Panc1 (cell line): ENCODE measurements around the gene LAMA1. TPM values are rescaled to one million over a fixed set of nuclear protein-coding genes. Genes with fewer than 3 reads are reported as not detected.

Experiments used
- ATAC-seq: fragments of 200-7000 bp; cut with Tn5 transposase; 2 replicates; pipeline ENCODE4 v1.9.1; 2020; ENCODE audit warnings: mild to moderate bottlenecking, moderate library complexity
- BruUV-seq: library from RNA; stranded (reverse); fragments of 400-500 nt; replicated peaks from 2 replicates; lab custom pipeline; 2021; lab: Mats Ljungman, UMichigan
- CTCF ChIA-PET: fragments of 300-600 bp; sonication (Branson Sonifier 250); formaldehyde crosslinking; loops from one replicate; lab custom pipeline; 2022; ENCODE audit warnings: antibody characterized with exemption; lab: Charles Lee
- POLR2A ChIA-PET: fragments of 300-600 bp; sonication (Branson Sonifier 250); formaldehyde crosslinking; loops from one replicate; lab custom pipeline; 2022; ENCODE audit warnings: antibody characterized with exemption; lab: Charles Lee
- DNase-seq: peaks from one replicate; pipeline ENCODE4 v3.0.0-alpha.2; 2010; ENCODE audit warnings: low read depth, low spot score
- H3K27ac ChIP-seq: 2 replicates; pipeline ENCODE4 v1.5.1; 2011; ENCODE audit warnings: mild to moderate bottlenecking, low read length, inconsistent platforms
- H3K27me3 ChIP-seq: fragments of 200-500 bp; sonication (Bioruptor generic); 2 replicates; pipeline ENCODE4 v1.6.0; 2014; ENCODE audit warnings: low read length, inconsistent platforms; ENCODE audit not compliant: control insufficient read depth, insufficient read depth
- H3K36me3 ChIP-seq: fragments of 200-500 bp; sonication (Bioruptor generic); 2 replicates; pipeline ENCODE4 v1.5.1; 2014; ENCODE audit warnings: inconsistent platforms, mild to moderate bottlenecking, low read length, moderate library complexity; ENCODE audit not compliant: control insufficient read depth, insufficient read depth
- H3K4me1 ChIP-seq: 2 replicates; pipeline ENCODE4 v1.5.1; 2011; ENCODE audit warnings: inconsistent platforms, mild to moderate bottlenecking, low read length, moderate library complexity; ENCODE audit not compliant: control insufficient read depth, insufficient read depth
- H3K4me3 ChIP-seq, 2 experiments: 2 replicates each; pipeline ENCODE4 v1.5.1; 2011 to 2012; ENCODE audit warnings: low read depth in 2 of 2, low read length in 2 of 2, mild to moderate bottlenecking in 2 of 2, inconsistent platforms in 1 of 2, moderate library complexity in 1 of 2
- H3K9me3 ChIP-seq: fragments of 200-500 bp; sonication (Bioruptor generic); 2 replicates; pipeline ENCODE4 v1.5.1; 2014; ENCODE audit warnings: low read depth, mild to moderate bottlenecking, inconsistent platforms, low read length, moderate library complexity; ENCODE audit not compliant: control insufficient read depth, insufficient read depth
- POLR2AphosphoS5 ChIP-seq: IDR thresholded peaks from 2 replicates; pipeline ENCODE4 v1.6.1; 2012; ENCODE audit warnings: mild to moderate bottlenecking, low read depth, low read length, moderate library complexity
- SIN3A ChIP-seq: IDR thresholded peaks from 2 replicates; pipeline ENCODE4 v1.6.1; 2012; ENCODE audit warnings: low read depth, mild to moderate bottlenecking, low read length, moderate library complexity, borderline replicate concordance; ENCODE audit not compliant: insufficient read depth
- TCF7L2 ChIP-seq: IDR thresholded peaks from 2 replicates; pipeline ENCODE4 v1.6.1; 2011; ENCODE audit warnings: mild to moderate bottlenecking, low read depth, low read length, inconsistent platforms
- in situ Hi-C: cut with HindIII; loops from 2 replicates; pipeline ENCODE4 v1.10.0; 2016; ENCODE audit warnings: low sequenced_read_pairs, low pct_unique_long_range_greater_than_20kb
- intact Hi-C: fragments of 100-400 bp; cut with micrococcal nuclease; formaldehyde crosslinking; loops from one replicate; pipeline ENCODE4 v1.10.0; 2022; ENCODE audit not compliant: unreplicated experiment
- total RNA-seq: library from RNA; stranded (reverse); gene quantifications from one replicate; pipeline ENCODE4 v1.2.1, GENCODE V29; 2021; ENCODE audit not compliant: unreplicated experiment
- TF ChIP-seq, protein P1 (sequence below), 2 experiments: IDR thresholded peaks; 2 replicates each; pipeline ENCODE4 v1.6.1; 2011 to 2012; ENCODE audit warnings: low read depth in 2 of 2, control low read depth in 1 of 2, low read length in 1 of 2, mild to moderate bottlenecking in 1 of 2, moderate library complexity in 1 of 2; ENCODE audit not compliant: insufficient read depth in 1 of 2
- TF ChIP-seq, protein P2 (sequence below): fragments of 450-650 bp; IDR thresholded peaks from 2 replicates; pipeline ENCODE4 v1.5.1; 2017; ENCODE audit warnings: mild to moderate bottlenecking

Gene LAMA1
- total RNA-seq, 1 experiment from 2014 or later: 0.03 TPM

DNA sequence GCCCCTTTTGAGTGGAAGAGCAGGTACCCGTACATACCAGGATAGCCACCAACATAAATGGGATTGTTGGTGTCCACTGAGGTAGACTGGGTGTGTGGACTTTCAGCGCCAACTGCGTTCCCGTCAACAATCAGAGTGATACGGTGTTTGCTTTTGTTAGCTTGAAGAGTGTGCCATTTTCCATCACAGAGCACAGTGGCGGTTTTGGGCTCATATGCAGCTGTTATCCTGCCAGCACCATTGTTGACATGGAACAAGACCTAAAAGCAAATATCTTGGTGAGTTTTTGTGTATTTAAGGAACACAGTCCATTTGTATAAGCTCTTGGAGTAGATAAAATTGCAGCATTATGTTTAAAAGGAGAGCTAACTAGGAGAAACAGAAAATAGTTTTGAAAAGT lies 174.5 kb downstream of the LAMA1 start:
- ATAC-seq (no peak), DNase-seq (no peak)
- ChIA-PET POLR2A (no interaction called here), CTCF (no interaction called here)
- Histone ChIP-seq H3K4me1 (no peaks in the 10 kb centered on the region), H3K27me3 (no peaks in the 10 kb centered on the region), H3K4me3 (no peak overlapping the region), H3K27ac (no peak overlapping the region), H3K9me3 (no peaks in the 10 kb centered on the region), H3K36me3 (no peaks in the 10 kb centered on the region)
- BruUV-seq: no TSS peak
- TF ChIP-seq, protein P1, sequence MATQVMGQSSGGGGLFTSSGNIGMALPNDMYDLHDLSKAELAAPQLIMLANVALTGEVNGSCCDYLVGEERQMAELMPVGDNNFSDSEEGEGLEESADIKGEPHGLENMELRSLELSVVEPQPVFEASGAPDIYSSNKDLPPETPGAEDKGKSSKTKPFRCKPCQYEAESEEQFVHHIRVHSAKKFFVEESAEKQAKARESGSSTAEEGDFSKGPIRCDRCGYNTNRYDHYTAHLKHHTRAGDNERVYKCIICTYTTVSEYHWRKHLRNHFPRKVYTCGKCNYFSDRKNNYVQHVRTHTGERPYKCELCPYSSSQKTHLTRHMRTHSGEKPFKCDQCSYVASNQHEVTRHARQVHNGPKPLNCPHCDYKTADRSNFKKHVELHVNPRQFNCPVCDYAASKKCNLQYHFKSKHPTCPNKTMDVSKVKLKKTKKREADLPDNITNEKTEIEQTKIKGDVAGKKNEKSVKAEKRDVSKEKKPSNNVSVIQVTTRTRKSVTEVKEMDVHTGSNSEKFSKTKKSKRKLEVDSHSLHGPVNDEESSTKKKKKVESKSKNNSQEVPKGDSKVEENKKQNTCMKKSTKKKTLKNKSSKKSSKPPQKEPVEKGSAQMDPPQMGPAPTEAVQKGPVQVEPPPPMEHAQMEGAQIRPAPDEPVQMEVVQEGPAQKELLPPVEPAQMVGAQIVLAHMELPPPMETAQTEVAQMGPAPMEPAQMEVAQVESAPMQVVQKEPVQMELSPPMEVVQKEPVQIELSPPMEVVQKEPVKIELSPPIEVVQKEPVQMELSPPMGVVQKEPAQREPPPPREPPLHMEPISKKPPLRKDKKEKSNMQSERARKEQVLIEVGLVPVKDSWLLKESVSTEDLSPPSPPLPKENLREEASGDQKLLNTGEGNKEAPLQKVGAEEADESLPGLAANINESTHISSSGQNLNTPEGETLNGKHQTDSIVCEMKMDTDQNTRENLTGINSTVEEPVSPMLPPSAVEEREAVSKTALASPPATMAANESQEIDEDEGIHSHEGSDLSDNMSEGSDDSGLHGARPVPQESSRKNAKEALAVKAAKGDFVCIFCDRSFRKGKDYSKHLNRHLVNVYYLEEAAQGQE (IDR thresholded peaks at IDR 0.05; ENCODE audit: insufficient read depth in 1 of 2, low read depth in 2 of 2, low read length in 1 of 2): no peak
- TF ChIP-seq SIN3A: no peak
- TF ChIP-seq, protein P2, sequence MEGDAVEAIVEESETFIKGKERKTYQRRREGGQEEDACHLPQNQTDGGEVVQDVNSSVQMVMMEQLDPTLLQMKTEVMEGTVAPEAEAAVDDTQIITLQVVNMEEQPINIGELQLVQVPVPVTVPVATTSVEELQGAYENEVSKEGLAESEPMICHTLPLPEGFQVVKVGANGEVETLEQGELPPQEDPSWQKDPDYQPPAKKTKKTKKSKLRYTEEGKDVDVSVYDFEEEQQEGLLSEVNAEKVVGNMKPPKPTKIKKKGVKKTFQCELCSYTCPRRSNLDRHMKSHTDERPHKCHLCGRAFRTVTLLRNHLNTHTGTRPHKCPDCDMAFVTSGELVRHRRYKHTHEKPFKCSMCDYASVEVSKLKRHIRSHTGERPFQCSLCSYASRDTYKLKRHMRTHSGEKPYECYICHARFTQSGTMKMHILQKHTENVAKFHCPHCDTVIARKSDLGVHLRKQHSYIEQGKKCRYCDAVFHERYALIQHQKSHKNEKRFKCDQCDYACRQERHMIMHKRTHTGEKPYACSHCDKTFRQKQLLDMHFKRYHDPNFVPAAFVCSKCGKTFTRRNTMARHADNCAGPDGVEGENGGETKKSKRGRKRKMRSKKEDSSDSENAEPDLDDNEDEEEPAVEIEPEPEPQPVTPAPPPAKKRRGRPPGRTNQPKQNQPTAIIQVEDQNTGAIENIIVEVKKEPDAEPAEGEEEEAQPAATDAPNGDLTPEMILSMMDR: no peak
- TF ChIP-seq TCF7L2: no peak
- TF ChIP-seq POLR2AphosphoS5: no peak
- intact Hi-C loops (no loop called here), in situ Hi-C loops (no loop called here)

DNA sequence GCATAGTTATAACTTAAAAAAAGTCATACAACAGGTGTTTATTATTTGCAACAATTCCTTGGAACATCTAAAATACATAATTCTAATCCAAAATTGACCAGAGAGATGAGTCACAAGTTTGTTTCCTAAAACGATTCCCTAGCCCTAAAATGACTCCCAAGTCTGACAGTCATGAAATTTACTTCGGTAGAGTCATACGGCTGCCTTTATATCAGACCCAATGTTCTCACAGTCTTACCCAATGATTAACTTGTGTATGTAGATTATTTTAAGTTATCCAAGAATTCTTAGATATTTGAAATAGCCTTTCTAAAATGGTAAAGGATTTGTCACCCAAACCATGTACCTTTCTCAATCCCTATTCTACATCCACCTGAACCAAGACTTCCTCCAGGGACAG lies 174.9 kb downstream of the LAMA1 start:
- no peaks in the 10 kb centered on the region for H3K27me3 ChIP-seq
- no peak overlapping the region for H3K27ac ChIP-seq
- ChIA-PET POLR2A (no interaction called here), CTCF (no interaction called here)
- H3K4me1 ChIP-seq: no peaks in the 10 kb centered on the region
- no peak for TF ChIP-seq POLR2AphosphoS5
- TF ChIP-seq, protein P1 (IDR thresholded peaks at IDR 0.05; ENCODE audit: insufficient read depth in 1 of 2, low read depth in 2 of 2, low read length in 1 of 2): no peak
- TF ChIP-seq, protein P2: no peak
- no peak for TF ChIP-seq SIN3A
- TF ChIP-seq TCF7L2: no peak
- ATAC-seq (no peak), DNase-seq (no peak)
- H3K36me3 ChIP-seq: no peaks in the 10 kb centered on the region
- intact Hi-C loops: no loop called here
- in situ Hi-C loops: no loop called here
- no peaks in the 10 kb centered on the region for H3K9me3 ChIP-seq
- no peak overlapping the region for H3K4me3 ChIP-seq
- BruUV-seq: no TSS peak
